RKO (cell line): ENCODE results near the gene PHLPP1.
A peak's percentile ranks its signal among the peaks of the same experiment; 100 is the strongest.
"Not testable (repeated sequence)": the region's sequence is repeated elsewhere in the genome, so short reads cannot be mapped to it uniquely, and the experiment has no call there.

Experiments used
- DNase-seq: peaks from one replicate; pipeline ENCODE4 v3.0.0-alpha.2; 2016; ENCODE audit warnings: low spot score

The PHLPP1 gene

GRCh38 chr18:62715436-62715758 is at the start of gene PHLPP1:
Gene PHLPP1, plus strand, starts transcription at chr18:62715541. Its CDS starts 143 bp downstream, at chr18:62715684.
- no peak for DNase-seq

GRCh38 chr18:62669225-62669624 is 46.1 kb upstream of the PHLPP1 start:
- no peak for DNase-seq

GRCh38 chr18:62670573-62670972 is 44.8 kb upstream of the PHLPP1 start:
- no peak for DNase-seq

- no peak for DNase-seq
Observed at GRCh38 chr18:62672600-62672999, 42.7 kb upstream of the PHLPP1 start.

- DNase-seq, result no peak
Observed at GRCh38 chr18:62678847-62679485, 36.4 kb upstream of the PHLPP1 start.

- no peak for DNase-seq
Observed at GRCh38 chr18:62682371-62682770, 33.0 kb upstream of the PHLPP1 start.

- DNase-seq, result no peak
Observed at GRCh38 chr18:62683935-62684334, 31.4 kb upstream of the PHLPP1 start.

GRCh38 chr18:62688743-62689317 is 26.5 kb upstream of the PHLPP1 start:
- no peak for DNase-seq

- DNase-seq, result no peak
Observed at GRCh38 chr18:62690236-62690815, 25.0 kb upstream of the PHLPP1 start.

- no peak for DNase-seq
Observed at GRCh38 chr18:62693659-62694058, 21.7 kb upstream of the PHLPP1 start.

- no peak for DNase-seq
Observed at GRCh38 chr18:62697636-62698035, 17.7 kb upstream of the PHLPP1 start.

- no peak for DNase-seq
Observed at GRCh38 chr18:62702259-62702658, 13.1 kb upstream of the PHLPP1 start.

- DNase-seq, result not testable (repeated sequence)
Observed at GRCh38 chr18:62706879-62707278, 8.5 kb upstream of the PHLPP1 start.

- not testable (repeated sequence) for DNase-seq
Observed at GRCh38 chr18:62709908-62710307, 5.4 kb upstream of the PHLPP1 start.

GRCh38 chr18:62710417-62710816 is 4.9 kb upstream of the PHLPP1 start:
- DNase-seq, result no peak

- DNase-seq, result no peak
Observed at GRCh38 chr18:62711781-62712180, 3.6 kb upstream of the PHLPP1 start.

GRCh38 chr18:62713651-62714247 is 1.6 kb upstream of the PHLPP1 start:
- no peak for DNase-seq

- DNase-seq, result peak; percentile 99
Observed at GRCh38 chr18:62714671-62715435, 488 bp upstream of the PHLPP1 start.

- DNase-seq, result peak; percentile 77
Observed at GRCh38 chr18:62715759-62716615, 646 bp downstream of the PHLPP1 start.

- DNase-seq, result no peak
Observed at GRCh38 chr18:62716619-62717168, 1.4 kb downstream of the PHLPP1 start.

- peak; percentile 64 for DNase-seq
Observed at GRCh38 chr18:62717169-62717924, 2.0 kb downstream of the PHLPP1 start.
